Mucosa of descending colon (tissue), 3 donors: Measurements from ENCODE around the gene UBE2L3. TPM values are rescaled to one million over a fixed set of nuclear protein-coding genes. Genes with fewer than 3 reads are reported as not detected.
A peak's percentile ranks its signal among the peaks of the same experiment; 100 is the strongest.
"Not testable (repeated sequence)": the region's sequence is repeated elsewhere in the genome, so short reads cannot be mapped to it uniquely, and the experiment has no call there.

Experiments
- ATAC-seq: fragments of 200-7000 bp; cut with Tn5 transposase; one replicate; pipeline ENCODE4 v1.9.1; 2020; ENCODE audit warnings: mild to moderate bottlenecking, moderate library complexity
- DNase-seq, 3 donors: peaks; one replicate each; pipeline ENCODE4 v3.0.0-alpha.2; 2020
- H3K36me3 ChIP-seq: fragments of 200-600 bp; one replicate; pipeline ENCODE4 v1.8.0; 2021; ENCODE audit warnings: low read depth, mild to moderate bottlenecking
- H3K4me1 ChIP-seq: fragments of 200-600 bp; one replicate; pipeline ENCODE4 v1.8.0; 2021; ENCODE audit warnings: low read depth, mild to moderate bottlenecking
- H3K4me3 ChIP-seq: fragments of 200-600 bp; one replicate; pipeline ENCODE4 v1.8.0; 2021; ENCODE audit warnings: mild to moderate bottlenecking
- H3K9me3 ChIP-seq: fragments of 200-600 bp; one replicate; pipeline ENCODE4 v1.8.0; 2021; ENCODE audit warnings: mild to moderate bottlenecking
- intact Hi-C, 2 donors: fragments of 100-400 bp; cut with DNase I in 1 of 2; cut with micrococcal nuclease in 1 of 2; formaldehyde crosslinking; loops; one replicate each; pipeline versions ENCODE4 v1.11.0 to v1.11.1; 2022; cut with DNase I, micrococcal nuclease
- total RNA-seq, 3 donors: library from RNA; stranded (reverse); fragmentation: NEBNext Ultra II Directional in 2 of 3; extraction: Animal tissue kit (Norgen Biotek cat#: 25700) in 2 of 3; gene quantifications; one replicate each; pipeline versions ENCODE4 v1.2.1 to v1.2.4, GENCODE V29; 2021 to 2023
- TF ChIP-seq, protein P1 (sequence below): fragments of 200-600 bp; IDR thresholded peaks from one replicate; pipeline ENCODE4 v1.8.0; 2022; ENCODE audit warnings: antibody characterized with exemption, mild to moderate bottlenecking
- donor health status: DM: no; HTN: no; CAD: no; lungs with moderate emphysema.
- donor health status: DM: no; HTN: no; CAD: no.
- donor health status: DM: no; HTN: yes; CAD: no.

Gene UBE2L3
- total RNA-seq, 3 donors from 2014 or later: 52.6 to 60.9 (median 60.7) TPM

DNA sequence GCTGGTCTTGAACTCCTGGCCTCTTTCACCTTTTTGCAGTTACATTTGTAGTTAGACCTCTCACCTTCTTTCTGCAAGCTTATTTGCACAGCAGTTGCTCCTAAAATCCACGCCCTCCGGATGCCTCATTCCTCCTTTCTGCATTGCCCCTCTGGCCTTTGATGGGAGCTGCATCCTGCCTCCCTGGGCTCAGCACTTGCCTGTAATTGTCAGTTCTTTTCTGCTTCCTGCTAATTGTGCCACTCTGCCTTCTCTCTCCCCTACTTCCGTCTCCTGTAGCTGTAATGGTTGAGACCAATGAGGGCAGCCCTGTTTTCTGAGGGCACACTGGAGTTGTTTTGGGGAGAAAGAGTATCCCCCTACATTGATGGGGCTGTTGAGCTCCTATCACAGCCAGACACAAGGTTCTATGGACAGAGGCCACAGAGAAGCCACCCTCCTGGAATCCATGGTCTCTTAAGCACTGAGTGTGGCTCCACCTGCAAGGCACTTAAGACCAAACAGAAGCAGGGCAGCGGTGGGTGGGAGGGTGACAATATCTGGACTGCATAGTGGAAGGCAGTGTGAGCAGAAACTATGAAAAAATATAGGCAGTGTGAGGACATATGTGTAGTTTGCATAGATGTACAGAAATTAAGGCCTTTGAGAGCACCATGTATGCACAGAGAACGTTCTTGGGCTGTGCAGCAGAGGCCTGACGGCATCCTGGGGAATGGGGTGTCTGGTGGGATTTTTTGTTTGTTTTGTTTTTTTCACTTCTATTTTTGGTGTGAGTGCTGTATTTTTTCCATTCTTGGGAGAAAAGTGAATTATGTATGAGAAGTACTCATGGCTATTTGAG lies 31.8 kb downstream of the UBE2L3 start:
- ATAC-seq (no peak), DNase-seq (no peak)
- Histone ChIP-seq H3K4me1 (no peaks in the 10 kb centered on the region), H3K36me3 (no peaks in the 10 kb centered on the region), H3K4me3 (no peak overlapping the region), H3K9me3 (no peaks in the 10 kb centered on the region)
- intact Hi-C loops: no loop called here
- TF ChIP-seq, protein P1, sequence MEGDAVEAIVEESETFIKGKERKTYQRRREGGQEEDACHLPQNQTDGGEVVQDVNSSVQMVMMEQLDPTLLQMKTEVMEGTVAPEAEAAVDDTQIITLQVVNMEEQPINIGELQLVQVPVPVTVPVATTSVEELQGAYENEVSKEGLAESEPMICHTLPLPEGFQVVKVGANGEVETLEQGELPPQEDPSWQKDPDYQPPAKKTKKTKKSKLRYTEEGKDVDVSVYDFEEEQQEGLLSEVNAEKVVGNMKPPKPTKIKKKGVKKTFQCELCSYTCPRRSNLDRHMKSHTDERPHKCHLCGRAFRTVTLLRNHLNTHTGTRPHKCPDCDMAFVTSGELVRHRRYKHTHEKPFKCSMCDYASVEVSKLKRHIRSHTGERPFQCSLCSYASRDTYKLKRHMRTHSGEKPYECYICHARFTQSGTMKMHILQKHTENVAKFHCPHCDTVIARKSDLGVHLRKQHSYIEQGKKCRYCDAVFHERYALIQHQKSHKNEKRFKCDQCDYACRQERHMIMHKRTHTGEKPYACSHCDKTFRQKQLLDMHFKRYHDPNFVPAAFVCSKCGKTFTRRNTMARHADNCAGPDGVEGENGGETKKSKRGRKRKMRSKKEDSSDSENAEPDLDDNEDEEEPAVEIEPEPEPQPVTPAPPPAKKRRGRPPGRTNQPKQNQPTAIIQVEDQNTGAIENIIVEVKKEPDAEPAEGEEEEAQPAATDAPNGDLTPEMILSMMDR: no peak

DNA sequence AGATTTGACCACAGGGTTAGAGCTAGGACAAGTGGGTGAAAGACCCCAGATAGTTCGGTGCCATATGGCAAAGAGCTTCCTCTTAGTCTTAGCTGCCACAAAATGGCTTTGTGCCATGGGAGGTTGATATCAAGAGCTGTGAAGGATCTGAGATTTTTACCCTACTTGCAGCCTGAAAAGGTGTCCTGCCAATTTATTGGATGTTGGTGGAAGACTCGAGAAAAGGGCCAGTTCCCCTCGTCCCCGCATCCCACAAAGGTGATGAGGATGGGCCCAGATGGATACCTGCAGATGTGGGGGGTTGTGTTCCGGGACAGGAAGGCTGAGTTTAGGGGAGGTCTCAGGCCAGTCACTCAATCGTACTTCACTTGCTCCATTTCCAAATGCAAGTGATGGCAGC lies 35.1 kb downstream of the UBE2L3 start:
- H3K4me3 ChIP-seq: no peak overlapping the region
- H3K9me3 ChIP-seq: no peaks in the 10 kb centered on the region
- no peak for DNase-seq
- H3K36me3 ChIP-seq: no peaks in the 10 kb centered on the region
- ATAC-seq: no peak
- TF ChIP-seq, protein P1: no peak
- intact Hi-C loops: no loop called here
- peaks cover 8% of the 10 kb centered on the region for H3K4me1 ChIP-seq

DNA sequence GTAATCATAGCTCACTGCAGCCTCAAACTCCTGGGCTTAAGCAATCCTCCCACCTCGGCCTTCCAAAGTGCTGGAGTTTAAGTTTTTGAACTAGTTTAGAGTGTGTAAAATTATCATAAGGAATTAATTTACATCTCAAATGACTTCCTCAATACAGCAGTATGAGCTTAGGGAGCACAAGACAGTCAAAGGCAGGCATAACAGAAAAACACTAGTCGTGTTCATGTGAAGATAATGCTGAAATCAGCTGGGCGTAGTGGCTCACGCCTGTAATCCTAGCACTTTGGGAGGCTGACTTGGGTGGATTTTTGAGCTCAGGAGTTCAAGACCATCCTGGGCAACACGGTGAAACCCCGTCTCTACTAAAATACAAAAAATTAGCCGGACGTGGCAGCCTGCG lies 36.5 kb downstream of the UBE2L3 start:
- peaks cover 8% of the 10 kb centered on the region for H3K4me1 ChIP-seq
- ATAC-seq: no peak
- intact Hi-C loops: no loop called here
- H3K4me3 ChIP-seq: no peak overlapping the region
- no peaks in the 10 kb centered on the region for H3K9me3 ChIP-seq
- TF ChIP-seq, protein P1: no peak
- H3K36me3 ChIP-seq: no peaks in the 10 kb centered on the region
- DNase-seq: no peak

DNA sequence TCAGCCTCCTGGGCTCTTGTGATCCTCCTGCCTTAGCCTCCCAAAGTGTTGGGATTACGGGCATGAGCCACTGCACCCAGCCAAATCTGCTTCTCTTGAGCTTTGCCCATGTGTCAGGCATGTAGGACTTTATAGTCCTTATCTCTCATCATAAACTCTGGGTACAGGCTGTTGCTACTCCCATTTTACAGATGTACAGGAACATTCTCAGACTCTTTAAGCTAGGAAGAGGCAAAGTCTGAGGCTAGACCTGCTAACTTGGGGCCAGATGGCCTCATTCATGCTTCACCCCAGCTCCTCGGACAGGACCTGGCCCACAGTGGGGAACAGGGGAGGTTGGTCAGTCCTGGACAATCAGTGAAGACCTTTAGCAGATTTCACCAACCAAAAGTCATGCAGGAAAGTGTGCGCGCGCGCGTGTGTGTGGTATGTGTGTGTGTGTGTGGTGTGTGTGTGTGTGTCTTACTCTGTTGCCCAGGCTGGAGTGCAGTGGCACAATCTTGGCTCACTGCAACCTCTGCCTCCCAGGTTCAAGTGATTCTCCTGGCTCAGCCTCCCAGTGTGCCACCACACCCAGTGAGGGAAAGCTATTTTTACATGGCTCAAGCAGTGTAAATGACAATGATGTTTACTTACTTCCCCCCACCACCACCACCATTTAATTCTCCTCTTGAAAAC lies 38.5 kb downstream of the UBE2L3 start:
- Histone ChIP-seq H3K4me3 (no peak overlapping the region), H3K36me3 (no peaks in the 10 kb centered on the region), H3K9me3 (no peaks in the 10 kb centered on the region), H3K4me1 (peaks cover 8% of the 10 kb centered on the region)
- DNase-seq (no peak), ATAC-seq (peak; percentile 76)
- TF ChIP-seq, protein P1: no peak
- intact Hi-C loops: no loop called here

DNA sequence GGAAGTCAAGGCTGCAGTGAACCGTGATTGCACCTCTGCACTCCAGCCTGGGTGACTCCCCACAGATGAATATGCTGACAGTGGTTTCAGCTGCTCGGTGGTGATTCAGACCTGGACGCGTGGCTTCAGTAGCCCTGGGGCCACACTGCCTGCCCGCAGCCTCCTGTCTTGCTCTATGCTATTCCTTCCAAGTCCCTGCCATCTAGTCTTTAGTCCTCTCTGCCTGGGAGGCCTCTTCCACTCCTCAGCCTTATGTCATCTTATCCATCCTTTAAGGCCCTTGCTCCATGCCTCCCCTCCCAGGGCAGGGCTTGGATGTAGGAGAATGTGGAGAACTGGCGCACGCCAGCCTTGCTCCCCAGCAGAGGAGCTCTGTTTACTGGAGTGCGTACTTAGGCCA lies 39.3 kb downstream of the UBE2L3 start:
- DNase-seq (no peak), ATAC-seq (no peak)
- Histone ChIP-seq H3K4me1 (peaks cover 8% of the 10 kb centered on the region), H3K4me3 (no peak overlapping the region), H3K36me3 (no peaks in the 10 kb centered on the region), H3K9me3 (no peaks in the 10 kb centered on the region)
- TF ChIP-seq, protein P1: no peak
- intact Hi-C loops: no loop called here

DNA sequence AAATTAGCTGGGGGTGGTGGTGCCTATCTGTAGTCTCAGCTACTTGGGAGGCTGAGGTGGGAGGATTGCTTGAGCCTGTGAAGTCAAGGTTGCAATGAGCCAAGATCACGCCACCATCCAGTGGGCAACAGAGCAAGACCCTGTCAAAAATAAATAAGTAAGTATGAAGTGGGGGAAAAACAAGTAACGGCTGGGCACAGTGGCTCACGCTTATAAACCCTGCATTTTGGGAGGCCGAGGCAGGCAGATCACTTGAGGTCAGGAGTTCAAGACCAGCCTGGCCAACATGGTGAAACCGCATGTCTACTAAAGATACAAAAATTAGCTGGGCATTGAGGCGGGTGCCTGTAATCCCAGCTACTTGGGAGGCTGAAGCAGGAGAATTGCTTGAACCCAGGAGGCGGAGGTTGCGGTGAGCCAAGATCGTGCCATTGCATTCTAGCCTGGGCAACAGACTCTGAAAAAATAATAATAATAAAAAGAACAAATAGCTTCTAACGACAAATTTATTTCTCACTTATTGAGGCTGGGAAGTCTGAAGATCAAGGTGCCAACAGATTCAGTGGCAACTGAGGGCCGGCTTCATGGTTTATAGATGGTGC lies 42.1 kb downstream of the UBE2L3 start:
- H3K36me3 ChIP-seq, intact Hi-C loops, DNase-seq, H3K4me3 ChIP-seq, H3K9me3 ChIP-seq, H3K4me1 ChIP-seq, ATAC-seq: not testable (repeated sequence)
